Measurements from ENCODE around the gene RANBP10. TPM values are rescaled to one million over a fixed set of nuclear protein-coding genes. Genes with fewer than 3 reads are reported as not detected.

The RANBP10 gene
- total and polyA plus RNA-seq, 2 of the 8 experiments (the other 6 are each of a cell fraction or from before 2014, with no cell fraction given) = 14.2 to 16.8 TPM

- Histone ChIP-seq H2BK15ac (ENCODE audit: low read length) (no peak overlapping the region), H3K4me3 (ENCODE audit: extremely low read depth in 1 of 4, insufficient read depth in 2 of 4, low read depth in 3 of 4, low read length in 4 of 4) (no peak overlapping the region), H2BK12ac (ENCODE audit: low read depth, low read length) (no peak overlapping the region), H3K14ac (ENCODE audit: insufficient read length) (no peak overlapping the region), H2AFZ (ENCODE audit: low read length) (no peak overlapping the region), H3K79me2 (ENCODE audit: control insufficient read depth in 1 of 2, insufficient read depth in 2 of 2, low read length in 2 of 2) (peaks cover 7 to 64% of the 10 kb centered on the region in 2 experiments; a peak in 3 of 4 replicates), H4K8ac (ENCODE audit: extremely low read depth, insufficient read depth, low read length) (no peak overlapping the region), H3K9ac (replicated peaks in 1 of 4; ENCODE audit: extremely low read depth in 1 of 4, low read depth in 3 of 4, low read length in 3 of 4) (no peak overlapping the region), H2AK5ac (ENCODE audit: low read depth, low read length) (no peak overlapping the region), H3K4ac (replicated peaks; ENCODE audit: insufficient read length, low read depth, low read length) (no peak overlapping the region), H3K9me3 (ENCODE audit: insufficient read depth in 2 of 2, low read depth in 1 of 2, low read length in 1 of 2) (no peaks in the 10 kb centered on the region), H3K36me3 (ENCODE audit: control insufficient read depth in 2 of 4, insufficient read depth in 4 of 4, low read length in 3 of 4) (no peaks in the 10 kb centered on the region; a peak in 1 of 8 replicates), H4K20me1 (replicated peaks in 1 of 2; ENCODE audit: control insufficient read depth in 1 of 2, insufficient read depth in 2 of 2, low read length in 2 of 2) (peaks cover 0 to 7% of the 10 kb centered on the region in 2 experiments), H4K5ac (ENCODE audit: insufficient read length, low read depth, low read length) (no peak overlapping the region), H3K27me3 (replicated peaks in 1 of 4; ENCODE audit: control insufficient read depth in 3 of 4, extremely low read depth in 1 of 4, insufficient read depth in 3 of 4, low read length in 3 of 4) (no peaks in the 10 kb centered on the region; a peak in 1 of 7 replicates), H2BK5ac (ENCODE audit: low read depth, low read length) (no peak overlapping the region), H3K18ac (ENCODE audit: extremely low read depth, low read length) (no peak overlapping the region), H2BK120ac (replicated peaks; ENCODE audit: low read depth, low read length) (no peak overlapping the region), H3K79me1 (ENCODE audit: low read depth, low read length) (no peaks in the 10 kb centered on the region; the same call in none of the 2 replicates), H3K4me2 (ENCODE audit: insufficient read depth in 1 of 2, low read depth in 2 of 2, low read length in 2 of 2) (no peak overlapping the region), H3K4me1 (replicated peaks in 1 of 4; ENCODE audit: control insufficient read depth in 3 of 4, insufficient read depth in 4 of 4, low read length in 3 of 4) (peaks cover 4 to 10% (median 8%) of the 10 kb centered on the region in 4 experiments; a peak in 4 of 7 replicates), H4K91ac (replicated peaks; ENCODE audit: insufficient read length, low read length) (no peak overlapping the region), H3K27ac (ENCODE audit: low read depth, low read length) (no peak overlapping the region), H3K56ac (replicated peaks; ENCODE audit: insufficient read length, low read depth, low read length) (no peak overlapping the region), H3K23me2 (ENCODE audit: low read depth, low read length) (peaks cover 16% of the 10 kb centered on the region), H3K23ac (ENCODE audit: insufficient read length) (no peak overlapping the region), H2BK20ac (ENCODE audit: low read length) (no peak overlapping the region)
- CTCF ChIA-PET (ENCODE audit: partially characterized antibody) = interaction anchor here (0.9 to 5.8 kb wide), 4 partner anchors 18 to 52 kb away, joined by 3 to 34 read pairs (median 4); no protein-coding TSS in a partner anchor
- FAIRE-seq = no peak
- TF ChIP-seq CEBPB (IDR thresholded peaks at IDR 0.05; ENCODE audit: low read depth, low read length) (no peak), CTCF (IDR thresholded peaks at IDR 0.05; ENCODE audit: control extremely low read depth in 1 of 3, insufficient read depth in 1 of 3, low read depth in 1 of 3, low read length in 3 of 3) (no peak), TAF7 (optimal IDR thresholded peaks at IDR 0.05; ENCODE audit: borderline replicate concordance, low read depth, low read length) (no peak), KDM5A (IDR thresholded peaks at IDR 0.05; ENCODE audit: low read length) (no peak), SUZ12 (IDR thresholded peaks at IDR 0.05; ENCODE audit: low read length) (no peak), SIRT6 (IDR thresholded peaks at IDR 0.05; ENCODE audit: low read length) (no peak)
- DNase-seq (ENCODE audit: low read depth in 1 of 2, low spot score in 2 of 2) = no peak
- POLR2A ChIA-PET (ENCODE audit: partially characterized antibody) = no interaction called here
- 93% methylated on average over 2 of the region's 2 CpGs; no CpG with 5 or more reads in 1 of the 2 experiments for WGBS, 2 experiments (ENCODE audit: extremely low coverage in 1 of 2, insufficient coverage in 1 of 2, insufficient read length in 1 of 2, insufficient replicate concordance in 2 of 2, low coverage in 1 of 2, low lambda C conversion rate in 2 of 2, missing lambda C conversion rate in 1 of 2)
Observed at GRCh38 chr16:67716097-67716496, 90.3 kb downstream of the RANBP10 start.
